NCI-H2029 (cell line): ENCODE data around the gene LRP1.
A peak's percentile ranks its signal among the peaks of the same experiment; 100 is the strongest.

Source experiments
- DNase-seq: peaks from one replicate; lab custom pipeline; 2025; lab: John Stamatoyannopoulos, UW

LRP1 gene

GRCh38 chr12:57175428-57176138 is 47.3 kb downstream of the LRP1 start:
- DNase-seq: peak; percentile 73

- no peak for DNase-seq
Measured at GRCh38 chr12:57176139-57176477, 47.8 kb downstream of the LRP1 start.

GRCh38 chr12:57176846-57177245 is 48.6 kb downstream of the LRP1 start:
- DNase-seq: no peak

- DNase-seq: no peak
Measured at GRCh38 chr12:57177354-57177753, 49.1 kb downstream of the LRP1 start.

GRCh38 chr12:57178213-57178612 is 49.9 kb downstream of the LRP1 start:
- no peak for DNase-seq

- no peak for DNase-seq
Measured at GRCh38 chr12:57179331-57180086, 51.2 kb downstream of the LRP1 start.

- no peak for DNase-seq
Measured at GRCh38 chr12:57180321-57180989, 52.2 kb downstream of the LRP1 start.

GRCh38 chr12:57181072-57181471 is 52.8 kb downstream of the LRP1 start:
- no peak for DNase-seq

- no peak for DNase-seq
Measured at GRCh38 chr12:57181561-57182155, 53.4 kb downstream of the LRP1 start.

- DNase-seq: peak; percentile 31
Measured at GRCh38 chr12:57182918-57183575, 54.8 kb downstream of the LRP1 start.

GRCh38 chr12:57183939-57184725 is 55.8 kb downstream of the LRP1 start:
- no peak for DNase-seq

- DNase-seq: no peak
Measured at GRCh38 chr12:57185403-57185802, 57.1 kb downstream of the LRP1 start.

- DNase-seq: no peak
Measured at GRCh38 chr12:57185906-57186508, 57.7 kb downstream of the LRP1 start.

- DNase-seq: no peak
Measured at GRCh38 chr12:57187222-57188089, 59.2 kb downstream of the LRP1 start.

GRCh38 chr12:57188090-57188425 is 59.8 kb downstream of the LRP1 start:
- DNase-seq: no peak

GRCh38 chr12:57190037-57190436 is 61.8 kb downstream of the LRP1 start:
- peak; percentile 34 for DNase-seq

GRCh38 chr12:57190821-57191220 is 62.5 kb downstream of the LRP1 start:
- no peak for DNase-seq

- DNase-seq: no peak
Measured at GRCh38 chr12:57191410-57191809, 63.1 kb downstream of the LRP1 start.

GRCh38 chr12:57192920-57193319 is 64.6 kb downstream of the LRP1 start:
- DNase-seq: no peak

GRCh38 chr12:57193706-57194245 is 65.5 kb downstream of the LRP1 start:
- DNase-seq: no peak
